Neural crest cell (in vitro differentiated cells): ENCODE measurements around the gene C10orf143. TPM values are rescaled to one million over a fixed set of nuclear protein-coding genes. Genes with fewer than 3 reads are reported as not detected.

Experiments
- DNase-seq: peaks from one replicate; pipeline ENCODE4 v3.0.0; 2021; ENCODE audit warnings: low read depth, mixed read lengths, low spot score
- H3K27ac Mint-ChIP-seq: one replicate; pipeline ENCODE4 v1.8.0; 2021; ENCODE audit warnings: mild to moderate bottlenecking, mixed read lengths; ENCODE audit not compliant: unreplicated experiment
- H3K27me3 Mint-ChIP-seq: 2 replicates; pipeline ENCODE4 v1.8.0; 2021; ENCODE audit warnings: low read depth, mild to moderate bottlenecking, mixed read lengths
- H3K36me3 Mint-ChIP-seq: 2 replicates; pipeline ENCODE4 v1.8.0; 2021; ENCODE audit warnings: low read depth, mild to moderate bottlenecking, mixed read lengths
- H3K4me1 Mint-ChIP-seq: 2 replicates; pipeline ENCODE4 v1.8.0; 2021; ENCODE audit warnings: mixed read lengths
- H3K4me3 Mint-ChIP-seq: one replicate; pipeline ENCODE4 v1.8.0; 2021; ENCODE audit warnings: mild to moderate bottlenecking, mixed read lengths
- H3K9me3 Mint-ChIP-seq: 2 replicates; pipeline ENCODE4 v1.8.0; 2021; ENCODE audit warnings: mixed read lengths
- total RNA-seq: library from RNA; stranded (reverse); gene quantifications from 2 replicates; pipeline ENCODE4 v1.2.1, GENCODE V29; 2021
- TF ChIP-seq, protein P1 (sequence below): fragments of 200-600 bp; sonication (generic); conservative IDR thresholded peaks from 2 replicates; pipeline ENCODE4 v1.5.0; 2021; ENCODE audit warnings: antibody characterized with exemption, mild to moderate bottlenecking

C10orf143 gene
- total RNA-seq, 1 donor from 2014 or later, result 2.7 TPM

DNA sequence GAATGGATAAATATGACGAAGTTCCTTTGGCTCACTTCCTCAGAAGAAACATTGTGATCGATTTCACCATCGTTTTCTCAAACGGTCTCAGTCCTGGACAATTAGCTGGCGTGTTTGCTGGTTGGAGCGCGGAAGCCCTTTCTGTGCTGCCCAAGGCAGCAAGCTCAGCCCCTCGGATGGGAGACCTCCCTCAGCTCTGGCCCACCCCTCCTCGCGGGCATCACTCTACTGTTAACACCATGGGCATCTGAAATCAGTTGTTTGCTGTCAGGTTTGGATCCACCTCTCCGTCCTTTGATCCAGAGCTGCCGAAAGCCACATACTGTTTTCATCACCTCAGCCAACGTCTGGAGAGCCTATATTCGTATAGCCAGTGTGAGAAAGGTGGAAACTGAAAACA is 68.2 kb downstream of the C10orf143 start:
- peaks cover 17% of the 10 kb centered on the region for H3K27me3 Mint-ChIP-seq
- no peaks in the 10 kb centered on the region for H3K36me3 Mint-ChIP-seq
- TF ChIP-seq, protein P1, sequence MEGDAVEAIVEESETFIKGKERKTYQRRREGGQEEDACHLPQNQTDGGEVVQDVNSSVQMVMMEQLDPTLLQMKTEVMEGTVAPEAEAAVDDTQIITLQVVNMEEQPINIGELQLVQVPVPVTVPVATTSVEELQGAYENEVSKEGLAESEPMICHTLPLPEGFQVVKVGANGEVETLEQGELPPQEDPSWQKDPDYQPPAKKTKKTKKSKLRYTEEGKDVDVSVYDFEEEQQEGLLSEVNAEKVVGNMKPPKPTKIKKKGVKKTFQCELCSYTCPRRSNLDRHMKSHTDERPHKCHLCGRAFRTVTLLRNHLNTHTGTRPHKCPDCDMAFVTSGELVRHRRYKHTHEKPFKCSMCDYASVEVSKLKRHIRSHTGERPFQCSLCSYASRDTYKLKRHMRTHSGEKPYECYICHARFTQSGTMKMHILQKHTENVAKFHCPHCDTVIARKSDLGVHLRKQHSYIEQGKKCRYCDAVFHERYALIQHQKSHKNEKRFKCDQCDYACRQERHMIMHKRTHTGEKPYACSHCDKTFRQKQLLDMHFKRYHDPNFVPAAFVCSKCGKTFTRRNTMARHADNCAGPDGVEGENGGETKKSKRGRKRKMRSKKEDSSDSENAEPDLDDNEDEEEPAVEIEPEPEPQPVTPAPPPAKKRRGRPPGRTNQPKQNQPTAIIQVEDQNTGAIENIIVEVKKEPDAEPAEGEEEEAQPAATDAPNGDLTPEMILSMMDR, result no peak
- no peak for DNase-seq
- H3K4me1 Mint-ChIP-seq, result no peaks in the 10 kb centered on the region
- no peak overlapping the region for H3K27ac Mint-ChIP-seq
- no peaks in the 10 kb centered on the region for H3K9me3 Mint-ChIP-seq
- H3K4me3 Mint-ChIP-seq, result no peak overlapping the region

DNA sequence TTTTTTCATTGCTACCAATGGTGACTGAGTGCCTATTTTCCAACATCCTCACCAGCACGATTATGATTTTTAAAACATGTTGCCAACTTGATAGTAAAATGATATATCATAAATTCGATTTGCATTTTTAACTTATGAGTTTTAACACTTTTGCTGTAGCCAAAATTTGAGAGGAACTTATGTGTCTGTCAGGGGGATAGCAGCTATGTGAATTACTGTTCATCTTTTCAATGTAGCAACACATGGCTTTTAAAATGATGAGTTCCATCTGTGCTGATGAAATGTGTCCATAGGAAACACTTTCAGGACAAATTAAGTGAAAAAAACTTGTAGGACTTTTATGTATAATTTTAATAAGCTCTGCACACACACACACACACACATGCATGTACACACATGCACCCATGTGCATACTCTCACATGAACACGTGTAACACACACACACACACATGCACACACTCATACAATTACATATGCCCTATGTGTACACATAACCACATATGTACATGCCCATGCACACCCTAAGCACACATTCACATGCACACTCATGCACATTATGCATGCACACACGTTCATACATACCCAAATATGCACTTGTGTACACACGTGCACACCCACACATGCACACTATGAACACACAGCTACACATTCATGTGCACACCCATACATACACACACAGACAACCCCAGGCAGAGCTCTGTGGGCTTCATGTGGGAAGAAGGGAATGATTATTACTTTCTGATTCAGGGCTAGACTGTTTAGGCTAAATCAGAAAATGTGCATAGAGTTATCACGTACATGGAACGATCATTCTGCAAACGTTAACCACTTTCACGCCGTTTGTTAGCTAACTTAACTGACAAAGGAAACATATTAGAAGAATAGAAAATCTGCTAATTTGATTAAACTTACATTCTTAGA is 68.9 kb downstream of the C10orf143 start:
- no peaks in the 10 kb centered on the region for H3K36me3 Mint-ChIP-seq
- H3K27me3 Mint-ChIP-seq, result peaks cover 16% of the 10 kb centered on the region
- no peak overlapping the region for H3K27ac Mint-ChIP-seq
- no peaks in the 10 kb centered on the region for H3K4me1 Mint-ChIP-seq
- no peak for DNase-seq
- H3K4me3 Mint-ChIP-seq, result no peak overlapping the region
- TF ChIP-seq, protein P1, result no peak
- no peaks in the 10 kb centered on the region for H3K9me3 Mint-ChIP-seq

DNA sequence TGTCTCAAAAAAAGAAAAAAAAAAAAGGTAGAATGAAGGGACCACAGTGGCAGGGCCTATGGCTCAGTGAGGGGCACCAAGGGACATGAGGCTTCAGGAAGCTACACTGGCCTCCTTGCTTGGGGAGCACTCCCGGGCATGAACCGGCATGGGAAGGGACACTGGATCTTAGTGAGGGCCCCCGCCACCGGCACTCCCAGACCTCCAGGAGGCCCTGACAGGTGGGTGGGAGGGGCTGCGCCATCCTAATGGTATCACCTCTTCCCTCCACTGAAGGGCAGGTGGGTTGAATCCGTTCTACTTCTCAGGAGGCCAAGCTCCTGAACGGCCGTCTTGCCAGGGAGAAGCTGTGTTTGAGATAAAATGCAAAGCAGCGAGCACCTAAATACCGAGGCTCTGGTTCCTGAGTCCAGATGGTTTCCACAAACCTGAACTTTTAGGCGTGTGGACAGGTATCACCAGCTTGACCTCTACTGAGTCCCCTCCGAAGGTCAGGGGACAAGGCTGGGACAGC is 69.8 kb downstream of the C10orf143 start:
- Mint-ChIP-seq H3K9me3 (no peaks in the 10 kb centered on the region), H3K27me3 (peaks cover 16% of the 10 kb centered on the region), H3K36me3 (no peaks in the 10 kb centered on the region), H3K4me3 (no peak overlapping the region), H3K4me1 (no peaks in the 10 kb centered on the region), H3K27ac (no peak overlapping the region)
- no peak for DNase-seq
- TF ChIP-seq, protein P1, result no peak

DNA sequence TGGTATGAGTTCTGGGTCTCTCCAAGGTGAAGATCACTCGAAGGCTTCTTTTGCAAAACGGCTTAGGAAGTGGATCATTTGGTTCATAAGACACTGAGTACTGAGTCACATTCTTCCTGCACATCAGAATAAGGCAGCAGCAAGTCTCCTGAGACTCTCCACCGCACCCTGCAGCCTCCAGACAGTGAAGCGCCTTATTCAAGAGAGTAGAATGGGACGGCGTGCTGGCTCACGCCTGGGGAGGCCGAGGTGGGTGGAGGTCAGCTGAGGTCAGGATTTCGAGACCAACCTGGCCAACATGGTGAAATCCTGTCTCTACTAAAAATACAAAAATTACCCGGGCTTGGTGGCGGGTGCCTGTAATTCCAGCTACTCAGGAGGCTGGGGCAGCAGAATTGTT is 70.3 kb downstream of the C10orf143 start:
- no peaks in the 10 kb centered on the region for H3K36me3 Mint-ChIP-seq
- H3K4me3 Mint-ChIP-seq, result no peak overlapping the region
- no peaks in the 10 kb centered on the region for H3K4me1 Mint-ChIP-seq
- H3K9me3 Mint-ChIP-seq, result no peaks in the 10 kb centered on the region
- DNase-seq, result no peak
- peaks cover 16% of the 10 kb centered on the region for H3K27me3 Mint-ChIP-seq
- TF ChIP-seq, protein P1, result no peak
- no peak overlapping the region for H3K27ac Mint-ChIP-seq

DNA sequence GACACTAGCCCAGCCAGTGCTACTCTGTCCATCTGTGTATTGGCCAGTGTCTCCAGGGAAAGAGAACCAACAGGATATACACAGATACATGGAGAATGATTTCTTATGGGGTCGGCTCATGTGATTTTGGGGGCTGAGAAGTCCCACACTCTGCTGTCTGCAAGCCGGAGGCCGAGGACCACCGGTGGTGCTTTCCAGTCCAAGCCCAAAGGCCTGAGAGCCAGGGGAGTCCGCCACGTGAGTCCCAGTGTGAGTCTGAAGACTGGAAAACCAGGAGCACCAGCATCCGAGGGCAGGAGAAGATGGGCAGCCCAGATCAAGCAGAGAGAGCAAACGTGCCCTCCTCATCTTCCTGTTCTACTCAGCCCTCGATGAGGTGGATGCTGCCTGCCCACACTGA is 71.5 kb downstream of the C10orf143 start:
- no peaks in the 10 kb centered on the region for H3K36me3 Mint-ChIP-seq
- H3K4me1 Mint-ChIP-seq, result no peaks in the 10 kb centered on the region
- no peak for DNase-seq
- TF ChIP-seq, protein P1, result no peak
- peaks cover 16% of the 10 kb centered on the region for H3K27me3 Mint-ChIP-seq
- no peak overlapping the region for H3K27ac Mint-ChIP-seq
- H3K9me3 Mint-ChIP-seq, result no peaks in the 10 kb centered on the region
- no peak overlapping the region for H3K4me3 Mint-ChIP-seq
